ENCODE data around the gene ESRP2. TPM values are rescaled to one million over a fixed set of nuclear protein-coding genes. Genes with fewer than 3 reads are reported as not detected.

Gene ESRP2
- total RNA-seq, 2 donors from 2014 or later = 55.0 to 56.0 TPM

GRCh38 chr16:68275611-68276191, 39.8 kb upstream of the ESRP2 start:
- Histone ChIP-seq H3K9me3 (no peaks in the 10 kb centered on the region), H3K4me1 (peaks cover 21% of the 10 kb centered on the region), H3K27ac (no peak overlapping the region), H3K36me3 (replicated peaks in 1 of 2; ENCODE audit: insufficient read depth in 1 of 2, low read depth in 2 of 2) (no peaks in the 10 kb centered on the region), H3K4me3 (no peak overlapping the region), H3K27me3 (no peaks in the 10 kb centered on the region)
- ATAC-seq = no peak
- intact Hi-C loops (cut with DNase I) = no loop called here
- TF ChIP-seq, protein P1, sequence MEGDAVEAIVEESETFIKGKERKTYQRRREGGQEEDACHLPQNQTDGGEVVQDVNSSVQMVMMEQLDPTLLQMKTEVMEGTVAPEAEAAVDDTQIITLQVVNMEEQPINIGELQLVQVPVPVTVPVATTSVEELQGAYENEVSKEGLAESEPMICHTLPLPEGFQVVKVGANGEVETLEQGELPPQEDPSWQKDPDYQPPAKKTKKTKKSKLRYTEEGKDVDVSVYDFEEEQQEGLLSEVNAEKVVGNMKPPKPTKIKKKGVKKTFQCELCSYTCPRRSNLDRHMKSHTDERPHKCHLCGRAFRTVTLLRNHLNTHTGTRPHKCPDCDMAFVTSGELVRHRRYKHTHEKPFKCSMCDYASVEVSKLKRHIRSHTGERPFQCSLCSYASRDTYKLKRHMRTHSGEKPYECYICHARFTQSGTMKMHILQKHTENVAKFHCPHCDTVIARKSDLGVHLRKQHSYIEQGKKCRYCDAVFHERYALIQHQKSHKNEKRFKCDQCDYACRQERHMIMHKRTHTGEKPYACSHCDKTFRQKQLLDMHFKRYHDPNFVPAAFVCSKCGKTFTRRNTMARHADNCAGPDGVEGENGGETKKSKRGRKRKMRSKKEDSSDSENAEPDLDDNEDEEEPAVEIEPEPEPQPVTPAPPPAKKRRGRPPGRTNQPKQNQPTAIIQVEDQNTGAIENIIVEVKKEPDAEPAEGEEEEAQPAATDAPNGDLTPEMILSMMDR (IDR thresholded peaks at IDR 0.05) = no peak
- no peak for TF ChIP-seq POLR2A (IDR thresholded peaks at IDR 0.05)
- DNase-seq = no peak
- 64 to 73% methylated on average over 4 of the region's 4 CpGs for WGBS, 2 donors

DNA sequence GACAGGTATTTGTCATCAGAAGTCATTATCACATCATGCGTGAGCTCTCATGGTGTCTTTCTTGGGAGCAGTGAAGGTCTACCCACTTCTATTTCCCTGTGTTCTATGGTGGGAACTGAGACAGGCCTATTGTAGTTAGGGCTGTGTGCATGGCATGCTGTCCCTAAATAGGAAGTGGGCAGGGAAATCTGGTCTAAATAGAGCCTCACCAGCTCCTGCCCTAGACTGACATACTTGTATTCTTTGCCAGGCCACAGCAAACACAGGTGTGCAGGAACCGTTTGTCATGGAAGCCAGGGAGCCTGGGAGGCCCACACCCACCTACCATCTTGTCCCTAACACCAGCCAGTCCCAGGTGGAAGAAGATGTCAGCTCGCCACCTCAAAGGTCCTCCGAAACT, 38.5 kb upstream of the ESRP2 start:
- Histone ChIP-seq H3K27me3 (no peaks in the 10 kb centered on the region), H3K4me3 (no peak overlapping the region), H3K27ac (no peak overlapping the region), H3K9me3 (no peaks in the 10 kb centered on the region), H3K4me1 (peaks cover 21% of the 10 kb centered on the region), H3K36me3 (replicated peaks in 1 of 2; ENCODE audit: insufficient read depth in 1 of 2, low read depth in 2 of 2) (no peaks in the 10 kb centered on the region)
- DNase-seq (no peak), ATAC-seq (no peak)
- 83 to 84% methylated on average over 1 to 4 of the region's 4 CpGs for WGBS, 2 donors
- intact Hi-C loops (cut with DNase I) = no loop called here
- TF ChIP-seq POLR2A (IDR thresholded peaks at IDR 0.05) = no peak
- TF ChIP-seq, protein P1 (IDR thresholded peaks at IDR 0.05) = no peak

DNA sequence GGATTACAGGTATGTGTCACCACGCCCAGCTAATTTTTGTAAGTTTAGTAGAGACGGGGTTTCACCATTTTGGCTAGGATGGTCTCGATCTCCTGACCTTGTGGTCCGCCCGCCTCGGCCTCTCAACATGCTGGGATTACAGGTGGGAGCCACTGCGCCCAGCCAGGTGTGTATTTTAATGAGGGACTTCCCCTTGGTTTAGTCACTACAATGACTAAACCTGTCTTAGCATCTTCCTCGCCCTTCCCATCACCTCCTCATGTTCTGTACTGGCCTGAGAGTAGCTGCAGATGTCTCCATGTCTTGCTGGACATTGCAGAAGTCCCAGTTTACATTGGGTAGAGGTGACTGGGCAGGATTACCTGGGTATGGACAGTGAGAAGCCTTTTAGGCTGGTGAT, 38.0 kb upstream of the ESRP2 start:
- WGBS, 2 donors = 94 to 97% methylated on average over 8 of the region's 8 CpGs
- H3K27ac ChIP-seq = no peak overlapping the region
- peaks cover 21% of the 10 kb centered on the region for H3K4me1 ChIP-seq
- no peaks in the 10 kb centered on the region for H3K27me3 ChIP-seq
- no peak overlapping the region for H3K4me3 ChIP-seq
- TF ChIP-seq, protein P1 (IDR thresholded peaks at IDR 0.05) = no peak
- no peak for TF ChIP-seq POLR2A (IDR thresholded peaks at IDR 0.05)
- ATAC-seq (no peak), DNase-seq (no peak)
- H3K36me3 ChIP-seq (replicated peaks in 1 of 2; ENCODE audit: insufficient read depth in 1 of 2, low read depth in 2 of 2) = no peaks in the 10 kb centered on the region
- intact Hi-C loops (cut with DNase I) = no loop called here
- no peaks in the 10 kb centered on the region for H3K9me3 ChIP-seq

DNA sequence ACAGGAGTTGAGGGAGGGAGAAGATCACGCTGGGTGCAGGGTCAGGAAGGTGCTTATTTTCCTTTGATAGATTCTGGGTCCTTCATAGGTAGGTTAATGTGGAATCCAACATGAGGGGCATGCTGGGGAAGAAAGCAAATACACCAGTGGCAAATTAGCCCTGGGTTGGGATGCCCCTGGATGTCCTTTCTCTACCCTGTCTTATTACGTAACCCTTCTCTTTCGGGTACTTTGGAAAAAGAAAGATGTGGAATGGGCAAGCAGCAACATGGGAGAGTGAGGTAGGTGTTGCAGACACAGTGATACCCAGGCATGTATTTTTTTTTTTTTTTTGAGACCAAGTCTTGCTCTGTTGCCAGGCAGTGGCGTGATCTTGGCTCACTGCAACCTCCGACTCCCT, 37.5 kb upstream of the ESRP2 start:
- ATAC-seq (no peak), DNase-seq (no peak)
- no peaks in the 10 kb centered on the region for H3K9me3 ChIP-seq
- H3K36me3 ChIP-seq (replicated peaks in 1 of 2; ENCODE audit: insufficient read depth in 1 of 2, low read depth in 2 of 2) = no peaks in the 10 kb centered on the region
- intact Hi-C loops (cut with DNase I) = no loop called here
- H3K27me3 ChIP-seq = no peaks in the 10 kb centered on the region
- no peak overlapping the region for H3K4me3 ChIP-seq
- no peak overlapping the region for H3K27ac ChIP-seq
- no peak for TF ChIP-seq POLR2A (IDR thresholded peaks at IDR 0.05)
- TF ChIP-seq, protein P1 (IDR thresholded peaks at IDR 0.05) = no peak
- 84 to 93% methylated on average over 5 of the region's 5 CpGs for WGBS, 2 donors
- H3K4me1 ChIP-seq = peaks cover 21% of the 10 kb centered on the region
